NCI-H2227 treated with DMSO at 0.1 percent for 48 hours (cell line): ENCODE results near the gene IL17REL.

Experiments used
- DNase-seq: peaks from one replicate; lab custom pipeline; 2025; lab: John Stamatoyannopoulos, UW

IL17REL gene

GRCh38 chr22:50002791-50003190, 9.8 kb downstream of the IL17REL start:
- no peak for DNase-seq

- no peak for DNase-seq
Measured at GRCh38 chr22:50001388-50002231, 11.0 kb downstream of the IL17REL start.

GRCh38 chr22:50000587-50001387, 11.8 kb downstream of the IL17REL start:
- no peak for DNase-seq

- no peak for DNase-seq
Measured at GRCh38 chr22:49999946-50000586, 12.5 kb downstream of the IL17REL start.

GRCh38 chr22:49999063-49999945, 13.3 kb downstream of the IL17REL start:
- DNase-seq: no peak

- DNase-seq: no peak
Measured at GRCh38 chr22:49998718-49999062, 13.9 kb downstream of the IL17REL start.

GRCh38 chr22:49997932-49998717, 14.4 kb downstream of the IL17REL start:
- DNase-seq: no peak

GRCh38 chr22:49997251-49997599, 15.3 kb downstream of the IL17REL start:
- no peak for DNase-seq

GRCh38 chr22:49996518-49997250, 15.9 kb downstream of the IL17REL start:
- DNase-seq: no peak

GRCh38 chr22:49996119-49996517, 16.4 kb downstream of the IL17REL start:
- DNase-seq: no peak

GRCh38 chr22:49995361-49996118, 17.0 kb downstream of the IL17REL start:
- DNase-seq: no peak

GRCh38 chr22:49995041-49995360, 17.6 kb downstream of the IL17REL start:
- DNase-seq: no peak

- no peak for DNase-seq
Measured at GRCh38 chr22:49994361-49995040, 18.1 kb downstream of the IL17REL start.

GRCh38 chr22:49993649-49994360, 18.8 kb downstream of the IL17REL start:
- DNase-seq: no peak

- no peak for DNase-seq
Measured at GRCh38 chr22:49992921-49993648, 19.5 kb downstream of the IL17REL start.

- no peak for DNase-seq
Measured at GRCh38 chr22:49991907-49992533, 20.5 kb downstream of the IL17REL start.

- no peak for DNase-seq
Measured at GRCh38 chr22:49991167-49991566, 21.4 kb downstream of the IL17REL start.
